Measurements from ENCODE around the gene ADAD2.

GRCh38 chr16:84191466-84191865 is 509 bp downstream of the ADAD2 start:
- TF ChIP-seq EZH2 (IDR thresholded peaks at IDR 0.05; ENCODE audit: borderline replicate concordance, control insufficient read depth, low read depth, low read length) (no peak), CBFB (IDR thresholded peaks at IDR 0.05; ENCODE audit: low read depth) (no peak), MLLT1 (IDR thresholded peaks at IDR 0.05) (no peak), SMARCA5 (IDR thresholded peaks at IDR 0.05) (no peak)

Measured in GM12878 (cell line).